T47D (cell line): ENCODE results near the gene TSPAN17.

Experiments used
- DNase-seq, 2 experiments: peaks; one replicate each; pipeline versions ENCODE4 v3.0.0 to v3.0.0-alpha.2; 2011 to 2012; ENCODE audit warnings: low read depth in 1 of 2, low spot score in 1 of 2
- JUND ChIP-seq: IDR thresholded peaks from 2 replicates; pipeline ENCODE4 v1.6.1; 2012; ENCODE audit warnings: low read depth
- in situ Hi-C: cut with HindIII; loops from 2 replicates; pipeline ENCODE4 v1.10.0; 2016; ENCODE audit warnings: low sequenced_read_pairs, low pct_unique_long_range_greater_than_20kb

Gene TSPAN17

GRCh38 chr5:176673651-176674583, 26.6 kb downstream of the TSPAN17 start:
- DNase-seq = no peak
- no peak for TF ChIP-seq JUND
- in situ Hi-C loops = no loop called here

- in situ Hi-C loops = no loop called here
- no peak for DNase-seq
- TF ChIP-seq JUND = no peak
Measured at GRCh38 chr5:176674799-176675198, 27.5 kb downstream of the TSPAN17 start.

GRCh38 chr5:176675676-176676360, 28.5 kb downstream of the TSPAN17 start:
- in situ Hi-C loops = no loop called here
- DNase-seq = peak; percentile 67 to 74

GRCh38 chr5:176676361-176676824, 29.1 kb downstream of the TSPAN17 start:
- no peak for DNase-seq
- in situ Hi-C loops = no loop called here

More at GRCh38 chr5:176675676-176676360, 28.5 kb downstream of the TSPAN17 start:
- TF ChIP-seq JUND = no peak

GRCh38 chr5:176677209-176677939, 30.1 kb downstream of the TSPAN17 start:
- TF ChIP-seq JUND = no peak
- in situ Hi-C loops = no loop called here
- DNase-seq = no peak

More at GRCh38 chr5:176676361-176676824, 29.1 kb downstream of the TSPAN17 start:
- TF ChIP-seq JUND = no peak

GRCh38 chr5:176678584-176678983, 31.3 kb downstream of the TSPAN17 start:
- in situ Hi-C loops = no loop called here
- no peak for DNase-seq
- no peak for TF ChIP-seq JUND

- DNase-seq = no peak
- in situ Hi-C loops = no loop called here
- TF ChIP-seq JUND = no peak
Measured at GRCh38 chr5:176679365-176680225, 32.3 kb downstream of the TSPAN17 start.

- in situ Hi-C loops = no loop called here
- DNase-seq = no peak
- no peak for TF ChIP-seq JUND
Measured at GRCh38 chr5:176680226-176680563, 32.9 kb downstream of the TSPAN17 start.

GRCh38 chr5:176682016-176682531, 34.8 kb downstream of the TSPAN17 start:
- no peak for TF ChIP-seq JUND
- no peak for DNase-seq
- in situ Hi-C loops = no loop called here

- in situ Hi-C loops = no loop called here
- no peak for TF ChIP-seq JUND
- no peak for DNase-seq
Measured at GRCh38 chr5:176685010-176685409, 37.7 kb downstream of the TSPAN17 start.

- no peak for TF ChIP-seq JUND
- DNase-seq = no peak
- in situ Hi-C loops = no loop called here
Measured at GRCh38 chr5:176687247-176687646, 40.0 kb downstream of the TSPAN17 start.
